Measurements from ENCODE around the gene EPHB1.
"Not testable (repeated sequence)": the region's sequence is repeated elsewhere in the genome, so short reads cannot be mapped to it uniquely, and the experiment has no call there.

Gene EPHB1

DNA sequence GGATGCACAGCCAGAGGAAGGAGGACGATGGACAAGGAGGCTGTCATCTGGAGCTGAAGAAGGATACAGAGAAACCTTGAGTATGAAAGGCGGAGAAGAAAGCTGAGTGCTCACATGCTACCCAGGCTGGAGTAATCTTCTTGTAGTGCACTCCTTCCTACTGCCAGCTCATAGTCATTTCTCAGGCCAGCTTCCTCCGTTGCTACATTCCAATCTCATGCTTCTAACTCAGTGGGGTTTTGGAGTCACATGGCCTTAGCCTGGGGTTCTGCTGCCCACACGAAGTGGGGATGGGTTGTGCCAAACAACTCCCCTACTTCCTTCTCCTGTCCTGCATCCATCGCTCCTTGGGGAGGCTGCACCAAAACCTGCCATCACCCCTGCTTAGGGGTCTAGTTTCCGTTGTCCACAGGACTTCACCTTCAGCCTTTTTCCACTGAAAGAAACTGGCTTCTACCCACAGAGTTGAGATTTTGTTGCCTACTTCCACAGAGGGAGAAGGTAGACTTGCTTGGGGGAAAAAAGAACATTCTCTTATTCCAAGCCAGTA, 239.9 kb downstream of the EPHB1 start:
- Mint-ChIP-seq H3K4me3 (no peak overlapping the region), H3K27ac (no peak overlapping the region), H3K9me3 (no peaks in the 10 kb centered on the region), H3K4me1 (ENCODE audit: low read depth) (no peaks in the 10 kb centered on the region), H3K27me3 (ENCODE audit: low read depth) (peaks cover 15% of the 10 kb centered on the region), H3K36me3 (ENCODE audit: low read depth) (no peaks in the 10 kb centered on the region)
- no peak for DNase-seq (ENCODE audit: low spot score)

DNA sequence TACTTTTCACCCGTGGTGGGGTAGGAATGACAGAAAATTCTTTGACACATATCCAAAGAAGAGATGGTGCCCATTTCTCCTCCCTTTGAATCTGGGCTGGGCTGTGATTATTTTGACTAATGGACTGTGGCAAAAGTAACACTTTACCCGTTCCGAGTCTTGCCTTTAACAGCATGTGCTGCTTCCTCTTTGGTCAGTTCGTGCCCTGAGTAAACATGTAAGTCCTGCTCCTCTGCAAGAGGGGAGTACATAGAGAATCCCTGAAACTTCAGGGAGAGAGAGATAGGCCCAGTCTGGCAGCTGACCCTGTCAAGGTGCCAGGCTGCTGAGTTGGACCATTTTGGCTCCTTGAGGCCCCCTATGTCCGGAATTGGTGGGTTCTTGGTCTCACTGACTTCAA, 243.1 kb downstream of the EPHB1 start:
- no peak for DNase-seq (ENCODE audit: low spot score)
- no peaks in the 10 kb centered on the region for H3K36me3 Mint-ChIP-seq (ENCODE audit: low read depth)
- no peak overlapping the region for H3K4me3 Mint-ChIP-seq
- no peak overlapping the region for H3K27ac Mint-ChIP-seq
- H3K4me1 Mint-ChIP-seq (ENCODE audit: low read depth): no peaks in the 10 kb centered on the region
- no peaks in the 10 kb centered on the region for H3K9me3 Mint-ChIP-seq
- no peaks in the 10 kb centered on the region for H3K27me3 Mint-ChIP-seq (ENCODE audit: low read depth)

DNA sequence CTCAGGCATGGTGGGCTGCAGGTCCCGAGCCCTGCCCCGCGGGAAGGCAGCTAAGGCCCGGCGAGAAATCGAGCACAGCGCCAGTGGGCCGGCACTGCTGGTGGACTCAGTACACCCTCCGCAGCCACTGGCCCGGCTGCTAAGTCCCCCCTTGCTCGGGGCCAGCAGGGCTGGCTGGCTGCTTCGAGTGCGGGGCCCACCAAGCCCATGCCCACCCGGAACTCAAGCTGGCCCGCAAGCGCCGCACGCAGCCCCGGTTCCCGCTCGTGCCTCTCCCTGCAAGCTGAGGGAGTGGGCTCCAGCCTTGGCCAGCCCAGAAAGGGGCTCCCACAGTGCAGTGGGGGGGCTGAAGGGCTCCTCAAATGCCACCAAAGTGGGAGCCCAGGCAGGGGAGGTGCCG, 244.5 kb downstream of the EPHB1 start:
- not testable (repeated sequence) for H3K9me3 Mint-ChIP-seq; H3K4me3 Mint-ChIP-seq; H3K4me1 Mint-ChIP-seq (ENCODE audit: low read depth); H3K36me3 Mint-ChIP-seq (ENCODE audit: low read depth); DNase-seq (ENCODE audit: low spot score); H3K27me3 Mint-ChIP-seq (ENCODE audit: low read depth); H3K27ac Mint-ChIP-seq

DNA sequence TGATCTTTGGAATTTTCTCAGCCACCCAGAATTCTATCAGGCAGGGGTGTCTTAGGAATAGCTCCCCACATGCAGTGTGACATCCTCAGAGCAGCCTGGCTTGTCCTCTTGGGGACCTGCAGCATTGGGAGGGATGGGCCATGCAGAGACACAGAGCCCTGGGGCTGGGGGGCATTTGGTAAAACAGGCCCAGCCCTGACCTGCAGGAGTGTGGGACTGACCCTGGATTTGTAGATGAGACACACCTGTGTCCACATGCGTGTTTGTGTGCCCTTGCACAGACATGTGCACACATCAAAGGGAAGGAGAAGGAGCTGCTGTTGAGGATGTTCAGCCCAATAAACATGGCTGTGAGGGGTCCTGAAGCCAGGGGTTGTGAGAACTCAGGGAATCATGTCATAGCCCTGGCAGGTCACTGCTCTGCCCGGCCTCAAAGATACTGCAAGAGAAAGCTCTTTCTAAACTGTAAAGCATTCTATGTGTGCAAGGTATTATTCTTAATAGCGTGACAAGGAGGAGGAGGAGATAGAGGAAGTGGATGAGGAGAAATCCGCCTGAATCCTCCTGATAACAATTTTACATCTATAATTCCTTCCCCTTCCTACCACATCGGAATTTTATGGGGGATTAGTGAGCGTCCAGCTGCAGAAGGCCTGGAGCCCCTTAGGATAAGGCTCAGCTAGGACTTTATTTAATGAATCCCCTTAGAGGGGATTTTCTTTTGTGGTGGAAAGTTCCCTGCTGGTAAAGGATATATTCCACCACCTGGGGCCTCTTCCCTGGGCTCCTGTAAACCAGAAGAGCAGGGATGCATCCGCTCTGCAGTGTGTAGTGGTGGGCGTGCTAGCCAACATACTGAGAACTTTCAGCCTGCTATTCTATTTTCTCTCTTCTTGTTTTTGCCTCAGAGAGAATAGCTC, 245.5 kb downstream of the EPHB1 start:
- DNase-seq (ENCODE audit: low spot score): no peak
- H3K4me3 Mint-ChIP-seq: no peak overlapping the region
- no peaks in the 10 kb centered on the region for H3K9me3 Mint-ChIP-seq
- H3K27ac Mint-ChIP-seq: no peak overlapping the region
- no peaks in the 10 kb centered on the region for H3K36me3 Mint-ChIP-seq (ENCODE audit: low read depth)
- no peaks in the 10 kb centered on the region for H3K4me1 Mint-ChIP-seq (ENCODE audit: low read depth)
- H3K27me3 Mint-ChIP-seq (ENCODE audit: low read depth): no peaks in the 10 kb centered on the region

DNA sequence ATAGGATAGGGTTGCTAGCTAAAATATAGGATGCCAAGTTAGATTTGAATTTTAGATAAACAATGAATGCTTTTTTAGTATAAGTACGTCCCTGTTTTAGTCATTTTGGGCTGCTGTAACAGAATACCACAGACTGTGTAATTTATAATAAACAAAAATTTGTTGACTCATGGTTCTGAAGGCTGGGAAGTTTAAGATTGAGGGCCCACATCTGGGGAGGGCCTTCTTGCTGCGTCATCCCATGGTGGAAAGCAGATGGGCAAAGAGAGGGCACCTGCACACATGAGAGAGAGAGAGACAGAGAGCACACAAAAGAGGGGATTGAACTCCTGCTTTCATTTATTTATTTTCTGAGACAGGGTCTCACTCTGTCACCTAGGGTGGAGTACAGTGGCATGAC, 246.5 kb downstream of the EPHB1 start:
- no peak overlapping the region for H3K4me3 Mint-ChIP-seq
- no peaks in the 10 kb centered on the region for H3K4me1 Mint-ChIP-seq (ENCODE audit: low read depth)
- no peaks in the 10 kb centered on the region for H3K36me3 Mint-ChIP-seq (ENCODE audit: low read depth)
- DNase-seq (ENCODE audit: low spot score): no peak
- H3K9me3 Mint-ChIP-seq: no peaks in the 10 kb centered on the region
- no peaks in the 10 kb centered on the region for H3K27me3 Mint-ChIP-seq (ENCODE audit: low read depth)
- no peak overlapping the region for H3K27ac Mint-ChIP-seq

DNA sequence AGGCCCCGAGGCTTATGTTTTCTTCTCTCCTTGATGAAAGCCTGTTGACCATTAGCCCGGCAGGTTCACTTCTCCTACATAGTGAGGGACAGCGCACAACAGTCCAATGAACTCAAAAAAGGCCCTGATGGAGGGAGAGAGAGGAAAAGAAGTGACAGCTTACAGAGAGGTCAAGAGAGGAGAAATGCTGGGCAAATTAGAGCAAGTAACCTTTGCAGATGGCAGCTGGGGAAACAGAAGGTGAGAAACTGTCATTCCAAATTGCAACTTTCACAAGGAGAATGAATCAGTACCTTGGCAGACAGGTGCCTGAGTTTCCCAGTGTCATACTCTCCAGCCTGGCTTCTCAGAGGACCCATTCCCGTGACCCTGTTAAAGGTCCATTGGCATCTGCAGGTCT, 252.0 kb downstream of the EPHB1 start:
- no peak overlapping the region for H3K27ac Mint-ChIP-seq
- no peaks in the 10 kb centered on the region for H3K9me3 Mint-ChIP-seq
- no peaks in the 10 kb centered on the region for H3K4me1 Mint-ChIP-seq (ENCODE audit: low read depth)
- no peaks in the 10 kb centered on the region for H3K27me3 Mint-ChIP-seq (ENCODE audit: low read depth)
- no peak overlapping the region for H3K4me3 Mint-ChIP-seq
- DNase-seq (ENCODE audit: low spot score): no peak
- H3K36me3 Mint-ChIP-seq (ENCODE audit: low read depth): no peaks in the 10 kb centered on the region

DNA sequence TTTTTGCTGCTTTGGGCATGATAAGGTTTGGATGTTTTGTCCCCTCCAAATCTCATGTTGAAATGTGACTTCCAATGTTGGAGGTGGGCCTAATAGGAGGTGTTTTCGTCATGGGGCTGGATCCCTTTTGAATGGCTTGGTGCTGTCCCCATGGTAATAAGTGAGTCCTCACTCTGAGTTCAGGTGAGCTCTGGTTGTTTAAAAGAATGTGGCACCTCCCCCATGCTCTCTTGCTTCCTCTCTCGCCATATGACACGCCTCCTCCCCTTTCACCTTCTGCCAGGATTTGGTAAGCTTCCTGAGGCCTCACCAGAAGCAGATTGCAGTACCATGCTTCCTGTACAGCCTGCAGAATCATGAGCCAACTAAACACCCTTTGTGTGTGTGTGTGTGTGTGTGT, 255.5 kb downstream of the EPHB1 start:
- H3K27me3 Mint-ChIP-seq (ENCODE audit: low read depth): no peaks in the 10 kb centered on the region
- H3K27ac Mint-ChIP-seq: no peak overlapping the region

DNA sequence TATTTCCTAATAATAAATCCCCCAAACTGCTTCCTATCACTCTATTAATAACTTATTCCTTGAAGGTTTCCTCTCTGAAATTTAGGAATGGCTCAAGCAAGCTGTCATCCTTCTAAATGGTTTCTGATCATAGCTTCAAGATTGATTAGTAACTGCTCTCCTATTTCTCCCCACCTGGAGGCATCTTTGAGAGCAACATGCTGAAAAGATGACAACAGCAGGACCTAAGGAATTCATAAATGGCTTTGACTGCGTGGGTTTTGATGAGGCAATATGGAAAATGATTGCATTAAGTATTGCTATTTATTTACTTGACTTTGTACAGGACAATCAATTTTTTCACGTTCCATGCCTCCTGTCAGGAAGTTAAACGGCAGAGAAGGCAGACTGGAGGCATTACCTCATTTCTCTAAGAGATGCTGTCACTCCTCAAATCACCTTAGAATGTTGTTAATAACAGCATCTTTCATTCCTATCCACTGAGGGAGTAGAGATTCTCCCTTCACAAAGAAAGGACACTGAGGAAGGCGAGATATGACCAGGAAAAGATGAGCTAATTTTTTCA, 256.4 kb downstream of the EPHB1 start:
- Mint-ChIP-seq H3K27me3 (ENCODE audit: low read depth) (no peaks in the 10 kb centered on the region), H3K27ac (no peak overlapping the region), H3K4me3 (no peak overlapping the region), H3K36me3 (ENCODE audit: low read depth) (no peaks in the 10 kb centered on the region), H3K4me1 (ENCODE audit: low read depth) (no peaks in the 10 kb centered on the region), H3K9me3 (no peaks in the 10 kb centered on the region)
- no peak for DNase-seq (ENCODE audit: low spot score)

More for the DNA sequence above, 255.5 kb downstream of the EPHB1 start:
- DNase-seq (ENCODE audit: low spot score): no peak
- no peak overlapping the region for H3K4me3 Mint-ChIP-seq
- H3K4me1 Mint-ChIP-seq (ENCODE audit: low read depth): no peaks in the 10 kb centered on the region
- H3K36me3 Mint-ChIP-seq (ENCODE audit: low read depth): no peaks in the 10 kb centered on the region
- no peaks in the 10 kb centered on the region for H3K9me3 Mint-ChIP-seq

DNA sequence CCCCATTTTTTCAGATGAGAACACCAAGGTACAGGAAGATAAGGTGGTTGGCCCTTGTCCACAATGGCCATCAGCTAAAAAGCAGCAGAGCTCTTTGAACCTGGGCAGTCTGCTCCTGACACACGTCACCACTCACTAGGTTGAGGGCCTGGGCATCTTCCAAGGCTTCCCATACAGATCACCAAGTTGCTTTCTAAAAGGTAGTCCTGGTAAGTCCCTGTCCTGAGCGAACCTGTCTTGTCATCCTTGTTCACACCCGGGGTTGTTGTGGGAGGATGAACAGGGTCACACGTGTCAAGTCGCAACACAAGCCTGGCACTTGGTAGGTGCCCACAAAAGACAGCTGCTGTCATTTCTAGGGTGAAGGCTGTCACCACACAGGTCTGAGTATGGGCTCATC, 260.4 kb downstream of the EPHB1 start:
- H3K36me3 Mint-ChIP-seq (ENCODE audit: low read depth): no peaks in the 10 kb centered on the region
- H3K4me1 Mint-ChIP-seq (ENCODE audit: low read depth): no peaks in the 10 kb centered on the region
- no peak overlapping the region for H3K4me3 Mint-ChIP-seq
- H3K27me3 Mint-ChIP-seq (ENCODE audit: low read depth): no peaks in the 10 kb centered on the region
- no peaks in the 10 kb centered on the region for H3K9me3 Mint-ChIP-seq
- H3K27ac Mint-ChIP-seq: no peak overlapping the region
- no peak for DNase-seq (ENCODE audit: low spot score)

DNA sequence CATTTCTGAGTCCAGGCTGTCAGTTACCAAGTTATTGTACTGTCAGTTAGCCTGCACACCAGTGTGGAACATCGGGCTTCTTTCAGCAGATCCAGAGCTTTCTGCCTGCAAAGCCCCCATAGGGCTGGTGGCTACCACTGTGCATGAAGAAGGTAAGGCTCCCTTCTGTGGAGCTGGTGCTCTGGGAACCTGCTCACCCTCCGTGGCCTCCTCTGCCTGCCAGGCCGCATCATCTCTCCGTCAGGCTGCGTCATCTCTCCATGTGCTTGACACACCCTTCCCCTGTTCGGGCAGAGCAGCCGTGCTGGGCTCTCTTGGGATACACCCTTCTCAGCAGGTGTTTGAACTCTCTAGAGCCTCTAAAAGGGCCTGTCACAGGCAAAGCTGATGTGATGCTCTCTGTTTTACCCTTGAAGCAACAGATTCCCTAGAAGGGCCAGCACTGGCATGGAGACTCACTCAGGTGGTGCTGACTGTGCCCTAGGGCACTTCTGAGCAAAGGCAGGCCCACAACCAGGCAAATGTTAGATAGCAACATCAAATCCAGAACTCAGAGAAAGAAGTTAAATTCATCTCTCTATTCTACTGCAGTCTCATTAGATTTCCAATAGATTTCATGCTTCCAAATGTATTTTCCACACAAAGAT, 261.1 kb downstream of the EPHB1 start:
- Mint-ChIP-seq H3K4me1 (ENCODE audit: low read depth) (no peaks in the 10 kb centered on the region), H3K9me3 (no peaks in the 10 kb centered on the region), H3K36me3 (ENCODE audit: low read depth) (no peaks in the 10 kb centered on the region), H3K4me3 (no peak overlapping the region), H3K27me3 (ENCODE audit: low read depth) (no peaks in the 10 kb centered on the region), H3K27ac (no peak overlapping the region)
- DNase-seq (ENCODE audit: low spot score): no peak

DNA sequence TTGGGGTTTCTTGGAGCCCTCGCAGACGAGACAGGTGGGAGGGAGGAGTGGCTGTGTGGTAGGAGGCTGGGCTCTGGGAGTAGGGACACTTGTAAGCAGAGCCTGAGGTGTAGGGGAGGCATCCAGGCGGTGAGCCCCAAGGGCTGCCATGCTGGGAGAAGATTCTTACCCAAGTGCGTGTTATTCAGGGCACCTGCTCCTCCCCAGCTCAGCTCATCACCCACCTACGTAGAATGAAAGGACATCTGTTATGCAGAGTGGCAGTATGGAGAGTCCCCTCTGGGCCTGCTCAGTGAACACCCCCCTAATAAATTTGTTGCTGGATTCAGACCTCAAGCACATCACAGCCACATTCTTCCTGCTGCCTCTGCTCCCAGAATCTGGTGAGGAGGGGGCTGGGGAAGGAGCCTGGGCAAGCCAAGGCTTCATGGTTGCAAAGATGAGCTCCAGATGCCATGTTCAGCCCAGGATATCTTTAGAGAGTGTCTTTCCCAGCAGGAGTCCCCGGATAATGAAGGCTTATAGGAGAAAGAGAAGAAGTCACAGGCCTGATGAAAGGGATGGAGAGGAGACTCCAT, 261.8 kb downstream of the EPHB1 start:
- DNase-seq (ENCODE audit: low spot score): no peak
- Mint-ChIP-seq H3K4me3 (no peak overlapping the region), H3K4me1 (ENCODE audit: low read depth) (no peaks in the 10 kb centered on the region), H3K36me3 (ENCODE audit: low read depth) (no peaks in the 10 kb centered on the region), H3K9me3 (peaks cover under 1% of the 10 kb centered on the region), H3K27ac (no peak overlapping the region), H3K27me3 (ENCODE audit: low read depth) (no peaks in the 10 kb centered on the region)

DNA sequence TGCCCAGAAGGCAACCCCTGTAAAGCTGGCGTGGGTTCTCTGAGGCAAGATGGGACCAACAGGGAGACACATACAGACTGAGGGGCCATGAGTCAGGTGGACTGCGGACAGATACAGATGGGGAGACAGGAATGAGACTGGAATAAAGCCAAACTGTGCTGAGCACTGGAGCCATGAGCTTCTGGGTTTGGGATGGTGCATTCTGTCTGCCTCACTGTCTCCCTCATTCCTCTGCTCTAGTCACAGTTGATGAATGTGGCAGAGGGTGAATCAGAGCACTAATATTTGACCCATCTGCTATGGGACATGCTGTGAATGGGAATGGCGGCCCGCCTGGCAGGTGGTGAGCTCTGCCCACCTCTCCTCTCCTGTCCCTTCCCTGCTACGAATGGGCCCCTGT, 262.9 kb downstream of the EPHB1 start:
- H3K9me3 Mint-ChIP-seq: peaks cover 4% of the 10 kb centered on the region
- no peaks in the 10 kb centered on the region for H3K27me3 Mint-ChIP-seq (ENCODE audit: low read depth)
- no peak for DNase-seq (ENCODE audit: low spot score)
- no peaks in the 10 kb centered on the region for H3K36me3 Mint-ChIP-seq (ENCODE audit: low read depth)
- H3K27ac Mint-ChIP-seq: no peak overlapping the region
- no peaks in the 10 kb centered on the region for H3K4me1 Mint-ChIP-seq (ENCODE audit: low read depth)
- no peak overlapping the region for H3K4me3 Mint-ChIP-seq

DNA sequence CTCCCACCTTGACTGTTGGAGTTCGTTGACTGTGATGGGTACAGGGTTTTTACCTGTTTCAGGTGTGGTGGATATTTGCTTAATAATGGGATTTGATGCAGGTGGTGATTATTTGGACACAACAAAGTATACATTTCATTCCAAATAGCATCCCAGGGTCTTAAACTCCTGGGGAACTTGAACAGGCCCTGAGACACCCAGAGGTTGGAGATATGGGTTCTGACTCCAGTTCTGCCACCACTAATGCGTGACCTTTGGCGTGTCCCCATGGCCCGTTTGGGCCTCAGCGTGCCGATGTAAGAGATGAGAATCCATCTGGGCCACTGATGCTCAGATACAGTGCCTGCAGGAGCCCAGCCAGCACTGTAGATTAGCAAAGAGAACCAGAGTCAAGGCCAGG, 264.5 kb downstream of the EPHB1 start:
- H3K27ac Mint-ChIP-seq: no peak overlapping the region
- no peaks in the 10 kb centered on the region for H3K36me3 Mint-ChIP-seq (ENCODE audit: low read depth)
- no peak for DNase-seq (ENCODE audit: low spot score)
- peaks cover 4% of the 10 kb centered on the region for H3K9me3 Mint-ChIP-seq
- no peaks in the 10 kb centered on the region for H3K4me1 Mint-ChIP-seq (ENCODE audit: low read depth)
- H3K4me3 Mint-ChIP-seq: no peak overlapping the region
- no peaks in the 10 kb centered on the region for H3K27me3 Mint-ChIP-seq (ENCODE audit: low read depth)

Measured in T-helper 2 cell treated with Interferon-gamma antibody and Interleukin-4, amounts not matched to agents 5 μg/mL and 100 μg/mL, for 36 hours (primary cell).